PC-3 (cell line): ENCODE data around the gene HLA-DPA1. TPM values are rescaled to one million over a fixed set of nuclear protein-coding genes. Genes with fewer than 3 reads are reported as not detected.

Experiments used
- ATAC-seq: fragments of 200-7000 bp; cut with Tn5 transposase; 2 replicates; pipeline ENCODE4 v1.9.1; 2020; ENCODE audit warnings: mild to moderate bottlenecking, moderate library complexity
- BruUV-seq: library from RNA; stranded (reverse); fragments of 400-500 nt; replicated peaks from 2 replicates; lab custom pipeline; 2021; lab: Mats Ljungman, UMichigan
- CTCF ChIA-PET: fragments of 300-600 bp; sonication (Branson Sonifier 250); formaldehyde crosslinking; loops from one replicate; lab custom pipeline; 2022; ENCODE audit warnings: antibody characterized with exemption; lab: Charles Lee
- POLR2A ChIA-PET: fragments of 300-600 bp; sonication (Branson Sonifier 250); formaldehyde crosslinking; loops from one replicate; lab custom pipeline; 2022; ENCODE audit warnings: antibody characterized with exemption; ENCODE audit not compliant: unreplicated experiment; lab: Charles Lee
- DNase-seq: peaks from one replicate; pipeline ENCODE4 v3.0.0-alpha.2; 2015
- H2AFZ ChIP-seq: fragments of 300-600 bp; sonication (generic); 2 replicates; pipeline ENCODE4 v1.6.0; 2016; ENCODE audit warnings: antibody characterized with exemption, low read length
- H3F3A ChIP-seq: fragments of 300-600 bp; sonication (generic); one replicate; pipeline ENCODE4 v1.6.0; 2017; ENCODE audit warnings: antibody characterized with exemption, low read length, control low read depth, mild to moderate bottlenecking; ENCODE audit not compliant: unreplicated experiment
- H3K27ac ChIP-seq: fragments of 300-600 bp; sonication (generic); 2 replicates; pipeline ENCODE4 v1.5.1; 2016; ENCODE audit warnings: mild to moderate bottlenecking, low read length
- H3K27me3 ChIP-seq: fragments of 300-600 bp; sonication (generic); 2 replicates; pipeline ENCODE4 v1.6.1; 2016; ENCODE audit warnings: low read length, mixed read lengths
- H3K36me3 ChIP-seq: fragments of 300-600 bp; sonication (generic); 2 replicates; pipeline ENCODE4 v1.6.1; 2016; ENCODE audit warnings: low read depth, mixed run types, low read length, mixed read lengths
- H3K4me1 ChIP-seq: fragments of 300-600 bp; sonication (generic); 2 replicates; pipeline ENCODE4 v1.5.1; 2016; ENCODE audit warnings: low read length; ENCODE audit not compliant: insufficient read depth
- H3K4me2 ChIP-seq: fragments of 300-600 bp; sonication (generic); 2 replicates; pipeline ENCODE4 v1.6.0; 2016; ENCODE audit warnings: low read length
- H3K4me3 ChIP-seq: fragments of 300-600 bp; sonication (generic); 2 replicates; pipeline ENCODE4 v1.5.1; 2016; ENCODE audit warnings: mild to moderate bottlenecking, low read length, mixed read lengths
- H3K79me2 ChIP-seq: fragments of 300-600 bp; sonication (generic); 2 replicates; pipeline ENCODE4 v1.6.1; 2017; ENCODE audit warnings: low read length, mixed read lengths
- H3K9ac ChIP-seq: fragments of 300-600 bp; sonication (generic); 2 replicates; pipeline ENCODE4 v1.6.0; 2016; ENCODE audit warnings: mild to moderate bottlenecking, low read length
- H3K9me2 ChIP-seq: fragments of 300-600 bp; sonication (generic); replicated peaks from 2 replicates; pipeline ENCODE4 v1.6.1; 2016; ENCODE audit warnings: mixed run types, low read length, mixed read lengths
- H3K9me3 ChIP-seq: fragments of 300-600 bp; sonication (generic); 2 replicates; pipeline ENCODE4 v1.6.1; 2016; ENCODE audit warnings: low read length, mixed read lengths
- H4K20me1 ChIP-seq: fragments of 300-600 bp; sonication (generic); 2 replicates; pipeline ENCODE4 v1.6.1; 2016; ENCODE audit warnings: low read length, mixed read lengths
- EZH2 ChIP-seq: fragments of 300-600 bp; sonication (generic); IDR thresholded peaks from one replicate; pipeline ENCODE4 v1.6.1; 2017; ENCODE audit warnings: antibody characterized with exemption, mild to moderate bottlenecking, low read length; ENCODE audit not compliant: unreplicated experiment
- EZH2phosphoT487 ChIP-seq: fragments of 300-600 bp; sonication (generic); IDR thresholded peaks from 2 replicates; pipeline ENCODE4 v1.6.1; 2018; ENCODE audit warnings: mild to moderate bottlenecking, antibody characterized with exemption, low read length, borderline replicate concordance
- intact Hi-C: fragments of 100-400 bp; cut with micrococcal nuclease; formaldehyde crosslinking; loops from 2 replicates; pipeline ENCODE4 v1.9.0; 2023
- total RNA-seq: library from RNA; depleted of rRNA; stranded (reverse); fragments of >200 nt; gene quantifications from 2 replicates; pipeline ENCODE4 v1.2.3, GENCODE V29; 2014
- TF ChIP-seq, protein P1 (sequence below): fragments of 300-600 bp; sonication (generic); conservative IDR thresholded peaks from 2 replicates; pipeline ENCODE4 v1.5.1; 2017; ENCODE audit warnings: antibody characterized with exemption, low read depth, mild to moderate bottlenecking, low read length

Gene HLA-DPA1
- total RNA-seq, 1 experiment from 2014 or later, result not detected

- Histone ChIP-seq H3K4me2 (no peak overlapping the region), H3K4me3 (no peak overlapping the region), H3K9me3 (no peaks in the 10 kb centered on the region), H3K4me1 (no peaks in the 10 kb centered on the region), H4K20me1 (no peaks in the 10 kb centered on the region), H2AFZ (no peak overlapping the region), H3K79me2 (no peaks in the 10 kb centered on the region), H3K27me3 (peaks cover 30% of the 10 kb centered on the region), H3K9me2 (no peaks in the 10 kb centered on the region), H3F3A (no peaks in the 10 kb centered on the region), H3K9ac (no peak overlapping the region), H3K27ac (no peak overlapping the region), H3K36me3 (no peaks in the 10 kb centered on the region)
- DNase-seq (no peak), ATAC-seq (no peak)
- TF ChIP-seq, protein P1, sequence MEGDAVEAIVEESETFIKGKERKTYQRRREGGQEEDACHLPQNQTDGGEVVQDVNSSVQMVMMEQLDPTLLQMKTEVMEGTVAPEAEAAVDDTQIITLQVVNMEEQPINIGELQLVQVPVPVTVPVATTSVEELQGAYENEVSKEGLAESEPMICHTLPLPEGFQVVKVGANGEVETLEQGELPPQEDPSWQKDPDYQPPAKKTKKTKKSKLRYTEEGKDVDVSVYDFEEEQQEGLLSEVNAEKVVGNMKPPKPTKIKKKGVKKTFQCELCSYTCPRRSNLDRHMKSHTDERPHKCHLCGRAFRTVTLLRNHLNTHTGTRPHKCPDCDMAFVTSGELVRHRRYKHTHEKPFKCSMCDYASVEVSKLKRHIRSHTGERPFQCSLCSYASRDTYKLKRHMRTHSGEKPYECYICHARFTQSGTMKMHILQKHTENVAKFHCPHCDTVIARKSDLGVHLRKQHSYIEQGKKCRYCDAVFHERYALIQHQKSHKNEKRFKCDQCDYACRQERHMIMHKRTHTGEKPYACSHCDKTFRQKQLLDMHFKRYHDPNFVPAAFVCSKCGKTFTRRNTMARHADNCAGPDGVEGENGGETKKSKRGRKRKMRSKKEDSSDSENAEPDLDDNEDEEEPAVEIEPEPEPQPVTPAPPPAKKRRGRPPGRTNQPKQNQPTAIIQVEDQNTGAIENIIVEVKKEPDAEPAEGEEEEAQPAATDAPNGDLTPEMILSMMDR, result no peak
- TF ChIP-seq EZH2, result no peak
- TF ChIP-seq EZH2phosphoT487, result no peak
- intact Hi-C loops, result no loop called here
- BruUV-seq, result no TSS peak
- CTCF ChIA-PET, result no interaction called here
- POLR2A ChIA-PET, result no interaction called here
Observed at GRCh38 chr6:33076406-33076934, 3.0 kb upstream of the HLA-DPA1 start.

- H3K27me3 ChIP-seq, result peaks cover 36% of the 10 kb centered on the region
- H3F3A ChIP-seq, result no peaks in the 10 kb centered on the region
- H3K79me2 ChIP-seq, result no peaks in the 10 kb centered on the region
- TF ChIP-seq, protein P1, result no peak
- TF ChIP-seq EZH2phosphoT487 (no peak), EZH2 (no peak)
- ChIA-PET CTCF (no interaction called here), POLR2A (no interaction called here)
- H3K9me2 ChIP-seq, result no peaks in the 10 kb centered on the region
- H3K9ac ChIP-seq, result no peak within 1 kb of the TSS
- no peaks in the 10 kb centered on the region for H4K20me1 ChIP-seq
- no peak within 1 kb of the TSS for H3K27ac ChIP-seq
- no peaks in the 10 kb centered on the region for H3K9me3 ChIP-seq
- intact Hi-C loops, result no loop called here
- no peaks in the 10 kb centered on the region for H3K36me3 ChIP-seq
- H3K4me2 ChIP-seq, result no peak within 1 kb of the TSS
- peak; percentile 85 for ATAC-seq
- no peak within 1 kb of the TSS for H2AFZ ChIP-seq
- BruUV-seq, result no TSS peak
- no peaks in the 10 kb centered on the region for H3K4me1 ChIP-seq
- no peak within 1 kb of the TSS for H3K4me3 ChIP-seq
- peak; percentile 59 for DNase-seq
Observed at GRCh38 chr6:33075568-33076405, 2.3 kb upstream of the HLA-DPA1 start, which contains the start of gene HLA-DPB1. HLA-DPB1 (plus strand) TSS chr6:33075990; CDS start chr6:33076042, 52 bp downstream.

DNA sequence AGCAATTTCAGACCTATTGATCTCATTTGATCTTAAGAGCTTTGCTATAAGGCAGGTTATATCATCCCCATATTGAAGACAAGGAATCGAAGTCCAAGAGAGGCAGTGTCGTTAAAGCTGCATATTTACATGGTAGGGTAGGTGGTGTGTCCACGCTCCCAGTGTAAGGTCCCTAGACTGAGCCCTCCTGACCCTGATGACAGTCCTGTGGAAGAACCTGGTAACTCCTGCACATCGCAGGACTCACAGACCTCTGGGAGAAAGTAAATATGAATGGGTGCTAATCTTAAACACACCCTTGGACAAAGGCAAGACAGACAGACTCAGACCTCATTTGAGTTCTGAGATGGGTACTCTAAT lies 1.7 kb upstream of the HLA-DPA1 start:
- Histone ChIP-seq H3K9me2 (no peaks in the 10 kb centered on the region), H3F3A (no peaks in the 10 kb centered on the region), H3K4me3 (no peak overlapping the region), H4K20me1 (no peaks in the 10 kb centered on the region), H3K27ac (no peak overlapping the region), H3K4me1 (no peaks in the 10 kb centered on the region), H3K9me3 (no peaks in the 10 kb centered on the region), H3K27me3 (peaks cover 39% of the 10 kb centered on the region), H3K4me2 (no peak overlapping the region), H2AFZ (no peak overlapping the region), H3K9ac (no peak overlapping the region), H3K79me2 (no peaks in the 10 kb centered on the region), H3K36me3 (no peaks in the 10 kb centered on the region)
- TF ChIP-seq EZH2 (no peak), EZH2phosphoT487 (no peak)
- TF ChIP-seq, protein P1, result no peak
- intact Hi-C loops, result no loop called here
- BruUV-seq, result no TSS peak
- no peak for DNase-seq
- CTCF ChIA-PET, result no interaction called here
- no peak for ATAC-seq
- POLR2A ChIA-PET, result no interaction called here
